ENCODE data around the gene GAS7. TPM values are rescaled to one million over a fixed set of nuclear protein-coding genes. Genes with fewer than 3 reads are reported as not detected.

Gene GAS7
- total and polyA plus RNA-seq, 10 of the 15 experiments (the other 5 are each of a cell fraction or from before 2014, with no cell fraction given) = 2.3 to 53.4 (median 24.0) TPM

DNA sequence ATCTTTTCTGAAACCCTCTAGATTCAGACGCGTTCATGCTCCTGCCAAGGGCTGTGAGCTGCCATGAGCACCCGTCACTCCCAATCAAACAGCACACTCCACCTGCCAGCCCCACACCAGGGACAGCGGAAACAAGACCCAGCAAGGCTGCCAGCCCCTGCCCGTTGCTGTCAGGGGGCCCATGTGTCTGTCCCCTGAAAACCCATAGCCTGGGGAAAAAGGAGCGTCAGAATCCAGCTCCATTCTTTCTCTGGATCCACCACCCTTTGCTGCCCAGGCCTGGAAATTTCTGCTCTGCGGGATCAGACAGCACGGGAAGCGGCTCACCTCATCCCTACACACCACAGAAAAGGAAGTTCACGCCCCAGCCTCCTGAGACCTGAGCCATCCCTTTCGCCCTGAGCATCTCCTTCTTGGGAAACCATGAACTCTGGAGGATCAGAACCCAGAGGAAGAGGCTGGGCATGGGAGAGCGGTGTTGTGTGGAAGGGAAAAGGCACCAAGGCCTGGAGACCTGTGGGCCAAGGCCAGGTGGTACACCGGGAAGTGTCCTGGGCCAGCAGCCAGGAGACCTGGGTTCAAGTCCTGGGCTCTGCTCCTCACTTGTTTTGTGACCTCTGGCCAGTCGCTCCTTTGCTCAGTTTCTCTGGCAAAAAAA is 241.8 kb downstream of the GAS7 start:
- Histone ChIP-seq H3K27ac (ENCODE audit: control insufficient read depth, insufficient read depth) (no peak overlapping the region), H3K9me3 (replicated peaks; ENCODE audit: control insufficient read depth, insufficient read depth, low read length) (no peaks in the 10 kb centered on the region), H3K4me2 (ENCODE audit: control insufficient read depth, insufficient read depth) (no peak overlapping the region), H3K4me1 (ENCODE audit: control insufficient read depth, insufficient read depth, low read length) (no peaks in the 10 kb centered on the region), H2AFZ (ENCODE audit: control insufficient read depth, low read depth, low read length) (no peak overlapping the region), H3K4me3 (no peak overlapping the region), H3K9ac (ENCODE audit: control insufficient read depth, insufficient read depth, low read length) (no peak overlapping the region), H3K79me2 (ENCODE audit: control insufficient read depth, insufficient read depth, low read length) (no peaks in the 10 kb centered on the region), H4K20me1 (ENCODE audit: control insufficient read depth, insufficient read depth) (no peaks in the 10 kb centered on the region; the same call in 1 of the 2 replicates), H3K27me3 (replicated peaks in 1 of 2; ENCODE audit: control insufficient read depth in 2 of 2, insufficient read depth in 2 of 2, low read length in 1 of 2) (no peaks in the 10 kb centered on the region), H3K36me3 (ENCODE audit: control insufficient read depth in 2 of 2, insufficient read depth in 2 of 2, low read length in 1 of 2) (no peaks in the 10 kb centered on the region)
- ChIA-PET RAD21 (ENCODE audit: unreplicated experiment) (no interaction called here), SMC1A (ENCODE audit: uncharacterized antibody, unreplicated experiment) (no interaction called here), CTCF (interaction anchor here (3.2 kb wide), 1 partner anchor 31 kb away, joined by 11 read pairs; no protein-coding TSS in a partner anchor), POLR2A (no interaction called here)
- no peak for TF ChIP-seq SUPT20H (IDR thresholded peaks at IDR 0.05; ENCODE audit: borderline replicate concordance, control insufficient read depth, low read depth, low read length)
- TF ChIP-seq, protein P1, sequence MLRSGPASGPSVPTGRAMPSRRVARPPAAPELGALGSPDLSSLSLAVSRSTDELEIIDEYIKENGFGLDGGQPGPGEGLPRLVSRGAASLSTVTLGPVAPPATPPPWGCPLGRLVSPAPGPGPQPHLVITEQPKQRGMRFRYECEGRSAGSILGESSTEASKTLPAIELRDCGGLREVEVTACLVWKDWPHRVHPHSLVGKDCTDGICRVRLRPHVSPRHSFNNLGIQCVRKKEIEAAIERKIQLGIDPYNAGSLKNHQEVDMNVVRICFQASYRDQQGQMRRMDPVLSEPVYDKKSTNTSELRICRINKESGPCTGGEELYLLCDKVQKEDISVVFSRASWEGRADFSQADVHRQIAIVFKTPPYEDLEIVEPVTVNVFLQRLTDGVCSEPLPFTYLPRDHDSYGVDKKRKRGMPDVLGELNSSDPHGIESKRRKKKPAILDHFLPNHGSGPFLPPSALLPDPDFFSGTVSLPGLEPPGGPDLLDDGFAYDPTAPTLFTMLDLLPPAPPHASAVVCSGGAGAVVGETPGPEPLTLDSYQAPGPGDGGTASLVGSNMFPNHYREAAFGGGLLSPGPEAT (IDR thresholded peaks at IDR 0.05; ENCODE audit: low read depth) = no peak
- TF ChIP-seq ZBTB4 (CRISPR knock-in tag; IDR thresholded peaks at IDR 0.05) = no peak
- no peak for TF ChIP-seq POLR2AphosphoS2 (IDR thresholded peaks at IDR 0.05; ENCODE audit: low read depth, low read length)
- TF ChIP-seq TARDBP (IDR thresholded peaks at IDR 0.05; ENCODE audit: borderline replicate concordance) = no peak
- TF ChIP-seq ZBED1 (IDR thresholded peaks at IDR 0.05; ENCODE audit: borderline replicate concordance) = no peak
- TF ChIP-seq, protein P2, sequence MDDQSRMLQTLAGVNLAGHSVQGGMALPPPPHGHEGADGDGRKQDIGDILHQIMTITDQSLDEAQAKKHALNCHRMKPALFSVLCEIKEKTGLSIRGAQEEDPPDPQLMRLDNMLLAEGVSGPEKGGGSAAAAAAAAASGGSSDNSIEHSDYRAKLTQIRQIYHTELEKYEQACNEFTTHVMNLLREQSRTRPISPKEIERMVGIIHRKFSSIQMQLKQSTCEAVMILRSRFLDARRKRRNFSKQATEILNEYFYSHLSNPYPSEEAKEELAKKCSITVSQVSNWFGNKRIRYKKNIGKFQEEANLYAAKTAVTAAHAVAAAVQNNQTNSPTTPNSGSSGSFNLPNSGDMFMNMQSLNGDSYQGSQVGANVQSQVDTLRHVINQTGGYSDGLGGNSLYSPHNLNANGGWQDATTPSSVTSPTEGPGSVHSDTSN (IDR thresholded peaks at IDR 0.05; ENCODE audit: insufficient replicate concordance, low read depth, low read length) = no peak
- TF ChIP-seq MAX (IDR thresholded peaks at IDR 0.05; ENCODE audit: low read depth, low read length) = no peak
- 43% methylated on average over 14 of the region's 14 CpGs for WGBS (ENCODE audit: insufficient coverage, insufficient replicate concordance, low lambda C conversion rate, missing lambda C conversion rate)
- BruUV-seq (replicated peaks) = no TSS peak
- intact Hi-C loops (cut with micrococcal nuclease; ENCODE audit: unreplicated experiment) = no loop called here
- DNase-seq (ENCODE audit: low read depth, low spot score) (no peak), FAIRE-seq (no peak), ATAC-seq (no peak)
- in situ Hi-C loops (cut with MboI) = no loop called here
